Measurements from ENCODE around the gene RAB14.
"Not testable (repeated sequence)": the region's sequence is repeated elsewhere in the genome, so short reads cannot be mapped to it uniquely, and the experiment has no call there.

Gene RAB14

GRCh38 chr9:121184463-121184862 is 17.2 kb downstream of the RAB14 start:
- ChIA-PET POLR2A (ENCODE audit: low non-redundant PET) (no interaction called here), CTCF (interaction anchor here (0.7 to 1.8 kb wide), 2 partner anchors 15 to 141 kb away, joined by 3 to 4 read pairs; no protein-coding TSS in a partner anchor)
- H3K27ac ChIP-seq, result no peak overlapping the region
- no peak for TF ChIP-seq CTCF (conservative IDR thresholded peaks at IDR 0.05; ENCODE audit: low read depth)
- DNase-seq (ENCODE audit: low spot score), result no peak

- no peak overlapping the region for H3K27ac ChIP-seq
- POLR2A ChIA-PET (ENCODE audit: low non-redundant PET), result no interaction called here
- no peak for DNase-seq (ENCODE audit: low spot score)
- no peak for TF ChIP-seq CTCF (conservative IDR thresholded peaks at IDR 0.05; ENCODE audit: low read depth)
- CTCF ChIA-PET, result interaction anchor here (0.7 kb wide), 1 partner anchor 140 kb away, joined by 3 read pairs; no protein-coding TSS in a partner anchor
Observed at GRCh38 chr9:121183666-121184423, 17.8 kb downstream of the RAB14 start.

GRCh38 chr9:121182989-121183388 is 18.7 kb downstream of the RAB14 start:
- no peak for DNase-seq (ENCODE audit: low spot score)
- ChIA-PET POLR2A (ENCODE audit: low non-redundant PET) (no interaction called here), CTCF (no interaction called here)
- TF ChIP-seq CTCF (conservative IDR thresholded peaks at IDR 0.05; ENCODE audit: low read depth), result no peak
- no peak overlapping the region for H3K27ac ChIP-seq

- H3K27ac ChIP-seq, result no peak overlapping the region
- ChIA-PET CTCF (interaction anchor here (0.5 to 0.7 kb wide), 2 partner anchors 414 to 692 kb away, joined by 3 read pairs; no protein-coding TSS in a partner anchor), POLR2A (ENCODE audit: low non-redundant PET) (no interaction called here)
- no peak for DNase-seq (ENCODE audit: low spot score)
- TF ChIP-seq CTCF (conservative IDR thresholded peaks at IDR 0.05; ENCODE audit: low read depth), result no peak
Observed at GRCh38 chr9:121182101-121182836, 19.4 kb downstream of the RAB14 start.

- ChIA-PET POLR2A (ENCODE audit: low non-redundant PET) (no interaction called here), CTCF (interaction anchor here (0.7 kb wide), 2 partner anchors 61 to 894 kb away, joined by 3 to 4 read pairs; no protein-coding TSS in a partner anchor)
- DNase-seq (ENCODE audit: low spot score), result no peak
- no peak for TF ChIP-seq CTCF (conservative IDR thresholded peaks at IDR 0.05; ENCODE audit: low read depth)
- no peak overlapping the region for H3K27ac ChIP-seq
Observed at GRCh38 chr9:121179930-121180681, 21.6 kb downstream of the RAB14 start.

GRCh38 chr9:121179373-121179721 is 22.3 kb downstream of the RAB14 start:
- H3K27ac ChIP-seq; DNase-seq (ENCODE audit: low spot score); POLR2A ChIA-PET (ENCODE audit: low non-redundant PET); CTCF ChIA-PET: not testable (repeated sequence)
